Mammary epithelial cell (primary cell): Measurements from ENCODE around the gene CLEC11A.

Experiments
- EZH2 ChIP-seq: IDR thresholded peaks from 2 replicates; pipeline ENCODE4 v1.6.1; 2012; ENCODE audit warnings: low read length, inconsistent platforms, borderline replicate concordance
- TF ChIP-seq, protein P1 (sequence below), 2 donors: IDR thresholded peaks in 1 of 2; conservative IDR thresholded peaks in 1 of 2; 2 replicates each; pipeline ENCODE4 v1.5.1; 2011 to 2012; ENCODE audit warnings: inconsistent platforms in 2 of 2, low read length in 2 of 2, mild to moderate bottlenecking in 2 of 2, control low read depth in 1 of 2, low read depth in 1 of 2; ENCODE audit not compliant: insufficient read depth in 1 of 2; ENCODE audit errors: extremely low read depth in 1 of 2

- TF ChIP-seq EZH2: no peak
- TF ChIP-seq, protein P1, sequence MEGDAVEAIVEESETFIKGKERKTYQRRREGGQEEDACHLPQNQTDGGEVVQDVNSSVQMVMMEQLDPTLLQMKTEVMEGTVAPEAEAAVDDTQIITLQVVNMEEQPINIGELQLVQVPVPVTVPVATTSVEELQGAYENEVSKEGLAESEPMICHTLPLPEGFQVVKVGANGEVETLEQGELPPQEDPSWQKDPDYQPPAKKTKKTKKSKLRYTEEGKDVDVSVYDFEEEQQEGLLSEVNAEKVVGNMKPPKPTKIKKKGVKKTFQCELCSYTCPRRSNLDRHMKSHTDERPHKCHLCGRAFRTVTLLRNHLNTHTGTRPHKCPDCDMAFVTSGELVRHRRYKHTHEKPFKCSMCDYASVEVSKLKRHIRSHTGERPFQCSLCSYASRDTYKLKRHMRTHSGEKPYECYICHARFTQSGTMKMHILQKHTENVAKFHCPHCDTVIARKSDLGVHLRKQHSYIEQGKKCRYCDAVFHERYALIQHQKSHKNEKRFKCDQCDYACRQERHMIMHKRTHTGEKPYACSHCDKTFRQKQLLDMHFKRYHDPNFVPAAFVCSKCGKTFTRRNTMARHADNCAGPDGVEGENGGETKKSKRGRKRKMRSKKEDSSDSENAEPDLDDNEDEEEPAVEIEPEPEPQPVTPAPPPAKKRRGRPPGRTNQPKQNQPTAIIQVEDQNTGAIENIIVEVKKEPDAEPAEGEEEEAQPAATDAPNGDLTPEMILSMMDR (conservative IDR thresholded peaks at IDR 0.05 in 1 of 2, IDR thresholded peaks at IDR 0.05 in 1 of 2; ENCODE audit: extremely low read depth in 1 of 2, insufficient read depth in 1 of 2, low read depth in 1 of 2, low read length in 2 of 2): no peak
Measured at GRCh38 chr19:50697414-50698124, 25.6 kb upstream of the CLEC11A start.
